GM19043 (cell line): ENCODE results near the gene CCNI2.

Experiments used
- ATAC-seq: cut with Tn5 transposase; IDR thresholded peaks from one replicate; pipeline ENCODE4 v1.9.1; 2021; ENCODE audit warnings: low read depth; ENCODE audit not compliant: unreplicated experiment

CCNI2 gene

DNA sequence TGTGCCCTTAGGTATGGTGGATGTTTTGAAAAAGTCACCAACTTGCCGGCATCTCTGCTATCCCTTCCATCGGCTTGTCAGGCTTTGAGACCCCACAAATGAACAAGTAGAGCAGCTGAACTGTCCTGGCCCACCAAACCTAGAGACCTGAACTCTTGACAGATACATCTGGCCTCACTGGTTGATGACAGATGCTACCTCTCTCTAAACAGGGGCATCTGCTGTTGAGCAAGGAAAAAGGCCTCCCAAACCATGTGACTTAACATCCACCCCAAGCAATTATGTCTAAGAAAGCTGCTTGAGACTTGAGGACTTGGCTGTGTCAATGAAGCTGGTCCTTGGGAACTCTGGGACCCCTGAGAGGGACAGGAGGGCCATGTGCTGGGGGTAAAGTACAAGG is 2.3 kb downstream of the CCNI2 start:
- no peak for ATAC-seq

DNA sequence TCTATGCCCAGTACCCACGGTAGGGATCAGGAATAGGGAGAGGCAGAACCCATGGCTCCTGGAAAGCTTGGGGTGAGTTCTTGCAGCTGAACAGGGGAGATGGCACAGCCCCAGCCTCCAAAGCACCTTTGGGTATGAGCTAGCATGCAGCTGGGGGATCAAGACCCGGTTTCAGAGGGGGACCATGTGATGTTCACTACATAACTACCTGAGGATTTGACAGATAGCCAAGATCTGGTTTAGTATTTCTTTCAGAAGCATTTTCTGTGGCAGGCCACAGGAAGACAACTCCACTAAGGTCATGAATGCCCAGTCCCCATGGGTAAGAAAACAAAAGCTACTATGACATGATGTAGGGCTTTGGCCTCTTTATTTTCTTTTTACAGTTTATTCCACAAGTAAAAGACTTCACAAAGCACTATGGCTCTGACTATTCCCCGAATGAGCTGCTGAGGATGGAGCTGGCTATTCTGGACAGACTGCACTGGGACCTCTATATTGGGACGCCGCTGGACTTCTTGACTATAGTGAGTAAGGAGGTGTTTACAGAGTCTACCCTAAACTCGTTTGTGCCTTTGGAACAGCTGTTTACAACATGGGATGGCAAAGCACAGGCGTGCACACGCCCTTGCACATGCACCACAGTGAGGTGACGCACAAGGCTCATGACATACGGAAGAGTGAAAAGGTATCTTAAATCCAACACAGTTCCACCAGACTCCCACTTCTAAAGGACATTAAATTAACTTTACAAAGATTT is 3.4 kb downstream of the CCNI2 start:
- ATAC-seq = no peak

DNA sequence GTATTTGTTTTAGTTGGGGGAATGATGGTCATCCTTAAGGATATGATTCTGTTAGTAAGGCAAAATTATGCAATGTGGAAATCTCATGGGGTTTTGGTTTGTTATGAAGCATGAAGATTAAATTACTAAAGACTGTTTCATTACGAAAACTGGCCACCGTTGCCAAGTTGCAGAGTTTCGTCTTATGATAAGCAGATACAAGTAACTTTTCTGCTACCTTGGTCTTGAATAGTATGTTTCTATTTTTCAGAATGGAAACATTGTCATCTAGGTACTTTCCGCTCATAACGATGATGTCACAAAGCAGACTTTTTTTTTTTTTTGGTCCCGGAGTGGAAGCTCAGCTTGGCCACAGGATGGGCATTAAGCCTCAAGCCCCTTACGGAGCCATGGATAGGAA is 4.2 kb downstream of the CCNI2 start:
- no peak for ATAC-seq

DNA sequence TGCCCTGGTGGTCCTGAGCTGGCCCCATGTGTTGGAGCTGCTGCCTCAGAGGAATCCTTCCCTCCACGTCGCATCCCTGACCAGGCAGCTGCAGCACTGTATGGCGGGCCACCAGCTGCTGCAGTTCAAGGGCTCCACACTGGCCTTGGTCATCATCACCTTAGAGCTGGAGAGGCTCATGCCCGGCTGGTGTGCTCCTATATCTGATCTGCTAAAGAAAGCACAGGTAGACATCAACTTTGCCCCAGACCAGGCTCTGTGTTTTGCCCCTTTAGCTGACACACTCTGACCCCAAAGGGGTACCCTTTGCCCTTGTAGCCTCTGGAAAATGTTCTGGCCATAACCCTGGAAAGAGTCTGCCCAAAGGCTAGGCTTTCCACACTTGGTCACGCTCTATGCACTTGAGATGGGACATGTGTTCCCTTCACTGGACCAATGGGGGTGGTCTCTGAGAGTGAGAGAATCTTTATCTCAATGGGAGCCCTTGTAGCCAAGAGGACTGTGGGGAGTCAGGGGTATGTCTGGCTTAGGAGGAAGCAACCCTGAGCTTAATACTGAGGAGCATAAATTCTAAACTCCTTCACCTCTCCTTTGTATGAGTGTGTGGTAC is 4.8 kb downstream of the CCNI2 start:
- no peak for ATAC-seq

DNA sequence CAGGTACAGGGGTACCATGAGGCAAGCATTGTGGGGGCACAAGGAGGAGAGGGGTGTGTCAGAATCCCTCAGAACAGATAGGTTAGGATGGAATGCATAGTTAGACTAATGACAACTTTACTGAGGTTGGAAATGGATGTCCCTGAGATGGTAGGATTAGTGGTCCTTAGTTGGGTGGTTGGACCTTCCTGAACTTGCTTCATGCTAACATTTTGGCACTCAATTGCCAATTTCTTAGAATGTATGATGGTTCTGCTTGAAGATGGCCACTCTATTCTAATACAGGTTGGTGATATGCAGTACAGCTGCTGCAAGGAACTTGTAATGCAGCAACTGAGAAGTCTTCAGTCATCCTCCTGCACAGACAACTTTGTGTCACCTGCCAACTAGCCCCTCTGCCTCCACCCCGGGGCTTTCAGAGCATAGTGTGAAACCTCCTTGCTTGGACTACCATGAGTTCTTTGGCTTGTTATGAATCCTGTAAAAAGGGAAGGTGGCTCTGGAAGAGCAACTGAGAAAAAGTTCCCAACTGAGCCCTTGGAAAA is 5.4 kb downstream of the CCNI2 start:
- no peak for ATAC-seq

DNA sequence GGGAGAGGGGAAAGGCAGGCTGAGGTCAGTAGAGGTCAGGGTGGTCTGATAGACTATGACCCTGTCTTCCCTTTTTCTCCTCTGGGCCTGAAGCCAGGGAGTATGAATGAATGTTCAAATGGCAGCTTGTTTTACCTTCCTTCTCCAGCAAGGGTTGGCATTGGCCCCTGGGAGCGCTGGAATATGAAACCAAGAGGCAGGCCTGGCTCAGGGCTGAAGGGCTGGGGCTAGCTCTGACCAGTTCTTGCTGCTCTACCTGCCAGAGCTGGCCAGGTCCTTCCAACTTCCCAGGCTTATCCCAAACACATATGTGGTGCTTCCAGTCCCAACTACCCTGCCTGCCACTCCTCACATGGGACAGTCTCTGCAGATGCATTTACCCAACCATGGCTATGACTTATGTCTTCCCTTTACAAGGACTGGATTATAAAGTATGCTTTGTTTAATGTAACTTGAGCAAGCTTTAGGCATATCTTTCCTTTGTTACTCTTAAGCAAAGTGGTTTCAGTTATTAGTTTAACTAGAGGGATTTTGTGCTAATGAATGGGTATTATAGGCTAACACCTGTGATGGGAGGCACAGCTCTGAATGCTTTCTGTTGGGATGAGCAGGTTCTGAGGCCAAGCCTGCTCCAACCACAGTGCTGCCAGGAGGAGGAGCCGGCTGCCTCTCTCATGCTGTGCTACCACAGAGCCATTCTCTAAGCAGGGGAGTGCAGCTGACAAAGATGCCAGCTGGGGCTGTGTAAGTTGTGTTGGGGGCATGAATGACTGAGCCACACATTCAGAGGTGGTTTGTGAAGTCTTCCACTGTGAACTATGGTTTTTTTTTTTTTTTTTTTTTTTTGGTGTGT is 6.1 kb downstream of the CCNI2 start:
- ATAC-seq = no peak

DNA sequence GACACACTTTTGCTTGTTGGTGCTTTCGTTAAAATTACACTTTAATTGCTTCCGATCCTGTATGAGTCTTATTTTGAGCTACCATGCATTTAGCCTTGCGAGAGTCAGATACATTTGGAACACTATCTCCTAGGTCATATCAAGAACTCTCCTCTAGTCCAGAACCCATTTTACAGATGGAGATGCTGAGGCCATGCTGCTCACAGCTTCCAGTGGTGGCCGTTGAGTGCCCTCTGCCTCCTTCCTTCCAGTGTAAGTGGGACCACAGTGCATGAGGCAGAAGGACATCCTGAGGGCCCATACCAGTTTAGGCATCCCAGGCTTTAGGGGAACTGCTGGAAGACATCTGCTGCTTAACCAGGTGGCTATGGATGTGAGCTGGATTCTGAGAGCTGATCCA is 6.9 kb downstream of the CCNI2 start:
- ATAC-seq = no peak

DNA sequence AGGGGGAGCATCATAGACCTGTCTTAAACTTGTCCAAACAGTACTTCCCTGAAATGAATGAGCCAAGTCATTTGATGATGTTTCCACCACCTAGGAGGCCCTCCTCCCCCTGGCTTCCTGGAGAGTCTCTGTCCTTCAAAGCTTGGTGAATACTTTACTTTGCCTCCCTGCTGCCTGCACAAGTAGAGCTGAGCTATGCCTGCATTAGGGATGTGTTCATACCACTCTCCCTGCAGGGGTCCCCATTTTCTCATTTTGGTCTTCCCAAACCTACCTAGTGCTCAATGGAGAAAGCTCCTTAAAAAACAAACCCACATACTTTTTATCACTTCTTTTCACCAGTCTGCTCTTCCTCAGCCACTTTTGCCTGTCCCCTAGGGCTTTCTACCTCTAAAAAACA is 7.7 kb downstream of the CCNI2 start:
- ATAC-seq = no peak

DNA sequence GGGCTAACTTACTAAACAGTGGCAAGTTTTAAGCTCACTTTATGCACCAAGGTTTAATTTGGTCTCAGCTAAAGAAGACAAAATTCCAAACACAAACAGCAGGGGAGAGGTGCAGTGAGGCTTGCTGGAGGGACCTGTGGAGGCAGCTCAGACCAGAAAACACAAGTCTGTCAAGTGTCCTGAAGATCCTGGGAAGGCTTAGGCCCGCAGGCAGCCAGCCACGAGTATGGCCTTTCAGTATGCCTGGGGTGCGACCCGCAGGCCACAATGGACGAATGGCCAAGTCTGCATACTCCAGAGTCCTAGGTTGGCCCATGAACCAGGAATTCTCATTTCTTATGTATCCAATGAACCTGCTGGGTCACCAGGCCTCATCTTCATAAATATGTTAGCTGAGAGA is 9.3 kb downstream of the CCNI2 start:
- no peak for ATAC-seq

DNA sequence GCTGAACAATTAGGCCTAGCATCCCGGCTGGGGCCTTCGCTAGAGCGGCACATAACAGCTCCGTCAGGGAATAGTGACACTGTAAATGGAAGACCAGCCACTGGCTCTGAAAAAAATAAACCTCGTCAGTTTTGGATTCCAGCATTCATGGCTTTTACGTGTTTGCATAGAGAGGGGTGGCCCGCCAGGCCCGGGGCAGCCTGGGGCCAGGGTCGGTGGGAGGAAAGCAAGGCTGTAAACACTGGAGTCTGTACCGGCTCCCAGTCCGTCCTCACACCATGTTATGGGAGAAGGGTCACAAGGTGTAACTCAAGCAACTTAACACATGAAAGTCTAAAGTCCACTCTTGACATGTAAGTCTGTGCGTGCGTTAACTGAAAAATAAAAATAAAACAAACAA is 11.2 kb downstream of the CCNI2 start:
- ATAC-seq = no peak

DNA sequence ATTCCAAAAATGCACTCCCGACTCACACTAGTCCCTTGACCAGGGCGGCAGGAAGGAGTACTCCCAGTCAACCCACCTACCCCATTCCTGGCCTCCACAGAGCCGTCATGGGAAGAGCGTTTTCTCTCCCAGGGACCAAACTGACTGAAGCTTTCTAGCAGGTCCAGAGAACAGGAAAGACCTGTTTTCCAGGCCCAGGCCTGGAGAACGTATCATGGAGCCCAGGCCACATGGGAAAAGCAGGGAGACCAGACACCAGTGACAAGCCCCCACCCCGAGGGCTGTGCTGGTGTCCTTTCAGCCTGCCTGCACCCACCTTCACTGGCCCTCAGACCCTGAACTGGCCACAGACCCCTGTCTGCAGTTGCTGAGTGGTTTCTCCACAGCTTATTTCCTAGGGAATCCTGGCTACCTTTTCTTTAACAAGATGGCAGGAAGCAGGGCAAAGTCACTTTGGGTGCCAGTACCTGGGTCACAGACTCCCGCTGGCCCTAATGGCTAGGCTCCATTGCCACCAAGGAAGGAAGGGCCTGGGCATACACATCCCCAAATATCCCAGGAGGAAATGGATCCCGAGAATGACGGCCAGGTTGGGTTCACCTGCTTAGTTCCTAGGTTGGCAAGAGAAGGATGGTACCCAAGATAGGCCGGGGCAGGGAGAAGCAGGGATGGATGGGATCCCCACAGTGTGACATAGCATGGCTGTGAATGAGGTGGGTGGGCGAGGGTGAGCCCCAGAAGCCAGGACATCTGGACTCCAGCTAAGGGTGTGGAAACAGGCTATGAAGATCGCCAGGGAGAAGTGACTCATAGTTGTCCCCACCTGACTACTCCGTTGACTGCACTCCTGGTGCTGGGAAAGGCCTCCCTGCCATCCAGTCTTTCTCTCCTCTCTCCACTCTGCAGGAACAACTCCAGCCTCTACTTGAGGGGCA is 12.2 kb downstream of the CCNI2 start:
- no peak for ATAC-seq

DNA sequence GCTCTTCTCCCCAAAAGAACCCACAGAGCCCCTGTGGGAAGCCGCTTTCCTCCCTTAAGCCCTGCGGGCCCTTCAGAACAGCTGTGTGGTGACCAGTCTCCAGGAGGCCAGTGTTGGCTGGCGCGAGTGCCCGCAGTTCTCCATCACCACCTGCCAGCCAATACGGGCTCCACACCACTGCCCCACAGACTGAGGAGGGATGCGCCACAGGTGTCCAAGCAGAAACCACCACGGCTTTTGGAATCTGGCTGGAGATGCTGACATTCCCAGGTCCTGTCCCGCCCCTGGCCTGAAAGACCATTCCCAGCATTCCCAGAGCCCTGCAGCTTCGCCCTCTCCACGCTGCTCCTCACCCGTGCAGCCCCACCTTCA is 12.8 kb downstream of the CCNI2 start:
- no peak for ATAC-seq

DNA sequence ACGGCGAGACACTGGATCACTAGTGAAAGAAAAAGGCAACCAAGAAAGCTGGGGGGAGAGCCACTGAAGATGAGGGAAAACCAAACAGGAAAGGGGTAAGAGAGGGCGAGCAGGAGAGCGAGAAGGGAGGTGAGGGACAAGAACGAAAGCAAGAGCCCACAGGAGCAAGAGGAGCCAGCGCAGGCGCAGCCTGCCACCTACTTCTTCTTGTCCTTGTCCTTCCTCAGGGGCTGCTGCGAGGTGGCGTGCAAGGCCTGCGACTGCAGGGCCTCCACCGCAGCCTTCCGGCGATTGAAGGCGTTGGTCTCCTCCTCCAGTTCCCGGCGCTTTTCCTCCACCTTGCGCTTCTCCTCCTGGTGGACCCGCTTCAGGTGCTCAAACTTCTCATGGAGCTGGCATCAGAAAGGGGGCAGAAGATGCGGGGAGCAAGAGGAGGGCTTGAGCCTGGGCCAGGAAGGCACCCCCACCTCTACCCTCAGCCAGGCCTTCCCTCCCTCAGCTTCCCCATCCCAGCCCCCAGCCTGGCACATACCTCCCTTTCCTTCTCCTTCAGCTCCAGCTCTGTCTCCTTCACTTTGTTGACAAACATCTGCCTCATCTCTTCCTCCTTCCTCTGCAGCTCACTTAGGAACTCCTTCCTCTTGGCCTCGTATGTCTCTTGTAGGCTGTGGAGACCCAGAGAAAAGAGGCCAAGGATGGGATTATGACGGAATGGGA is 13.5 kb downstream of the CCNI2 start:
- no peak for ATAC-seq

DNA sequence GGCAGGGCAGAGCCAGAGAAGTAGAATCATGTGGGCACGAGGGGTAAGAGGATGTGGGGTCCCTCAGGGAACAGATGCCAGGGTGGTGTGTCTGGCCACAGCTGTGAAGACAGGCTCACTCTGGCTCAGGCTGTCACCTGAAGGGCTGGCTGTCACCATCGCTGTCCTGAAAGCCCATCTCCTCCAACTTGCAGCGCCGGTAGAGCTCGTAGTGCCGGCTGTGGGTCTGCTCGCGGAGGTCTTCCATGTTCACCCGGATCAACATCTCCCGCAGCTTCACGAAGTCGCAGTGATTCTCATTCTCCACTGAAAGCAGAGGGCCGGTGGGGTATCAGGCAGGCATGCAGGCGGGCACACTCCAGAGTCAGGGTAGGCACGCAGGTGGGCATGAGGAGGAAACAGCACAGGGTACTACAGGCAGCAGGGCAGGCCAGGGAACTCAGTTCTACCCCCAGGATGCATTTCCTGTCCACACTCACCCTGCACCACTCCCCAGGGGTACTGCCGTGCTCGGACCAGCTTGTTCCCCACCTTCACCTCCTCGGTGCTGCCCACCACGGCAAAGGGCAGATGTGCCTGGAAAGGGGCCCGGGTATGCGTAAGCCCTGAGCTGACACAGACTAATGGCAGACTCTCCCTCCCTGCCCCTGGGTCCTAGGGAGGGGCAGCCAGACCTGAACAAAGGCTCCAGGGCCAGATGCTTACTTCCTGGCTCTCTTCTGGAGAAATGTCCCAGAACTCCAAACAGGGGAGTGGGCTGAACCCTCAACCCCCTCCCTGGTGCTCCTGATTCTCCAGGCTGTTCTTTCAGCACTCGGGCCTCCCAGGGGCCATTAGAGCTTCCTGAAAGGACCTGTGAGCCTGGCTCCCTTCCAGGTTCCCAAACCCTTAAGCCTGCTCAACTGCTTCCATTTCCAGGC is 14.4 kb downstream of the CCNI2 start:
- ATAC-seq = no peak

DNA sequence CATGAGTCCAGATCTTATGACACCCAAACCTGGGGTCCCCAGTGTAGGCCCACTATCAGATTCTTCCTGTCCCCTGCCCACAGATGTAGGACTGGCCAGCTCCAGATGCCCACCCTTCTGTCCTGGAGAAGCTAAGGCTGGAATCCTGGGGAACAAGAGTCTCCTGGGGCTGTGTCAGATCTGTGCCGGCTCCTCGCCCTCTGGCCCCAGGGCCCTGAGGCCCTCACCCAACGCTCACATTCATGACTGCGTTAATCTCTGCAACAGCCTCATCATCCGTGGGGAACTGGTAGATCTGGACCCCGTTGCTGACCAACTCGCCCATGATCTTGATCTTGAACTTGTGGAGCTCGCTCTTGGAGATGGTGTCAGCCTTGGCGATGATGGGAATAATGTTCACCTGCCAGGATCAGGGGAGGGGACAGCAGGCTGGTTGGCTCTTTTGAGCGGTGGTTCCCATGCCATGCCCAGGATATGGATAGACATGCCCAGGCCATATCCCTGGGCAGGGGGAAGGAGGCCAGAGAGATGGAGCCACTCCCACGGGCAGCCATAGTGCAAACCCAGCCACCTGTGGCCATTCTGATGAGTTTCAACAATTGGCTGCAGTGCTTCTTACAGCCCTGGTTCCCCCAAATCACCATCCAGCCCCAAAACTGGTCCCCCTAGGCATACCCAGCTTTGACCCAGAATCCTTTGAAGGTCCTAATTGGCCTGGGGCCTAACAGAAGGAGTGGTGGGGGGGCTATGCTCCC is 15.2 kb downstream of the CCNI2 start:
- no peak for ATAC-seq

DNA sequence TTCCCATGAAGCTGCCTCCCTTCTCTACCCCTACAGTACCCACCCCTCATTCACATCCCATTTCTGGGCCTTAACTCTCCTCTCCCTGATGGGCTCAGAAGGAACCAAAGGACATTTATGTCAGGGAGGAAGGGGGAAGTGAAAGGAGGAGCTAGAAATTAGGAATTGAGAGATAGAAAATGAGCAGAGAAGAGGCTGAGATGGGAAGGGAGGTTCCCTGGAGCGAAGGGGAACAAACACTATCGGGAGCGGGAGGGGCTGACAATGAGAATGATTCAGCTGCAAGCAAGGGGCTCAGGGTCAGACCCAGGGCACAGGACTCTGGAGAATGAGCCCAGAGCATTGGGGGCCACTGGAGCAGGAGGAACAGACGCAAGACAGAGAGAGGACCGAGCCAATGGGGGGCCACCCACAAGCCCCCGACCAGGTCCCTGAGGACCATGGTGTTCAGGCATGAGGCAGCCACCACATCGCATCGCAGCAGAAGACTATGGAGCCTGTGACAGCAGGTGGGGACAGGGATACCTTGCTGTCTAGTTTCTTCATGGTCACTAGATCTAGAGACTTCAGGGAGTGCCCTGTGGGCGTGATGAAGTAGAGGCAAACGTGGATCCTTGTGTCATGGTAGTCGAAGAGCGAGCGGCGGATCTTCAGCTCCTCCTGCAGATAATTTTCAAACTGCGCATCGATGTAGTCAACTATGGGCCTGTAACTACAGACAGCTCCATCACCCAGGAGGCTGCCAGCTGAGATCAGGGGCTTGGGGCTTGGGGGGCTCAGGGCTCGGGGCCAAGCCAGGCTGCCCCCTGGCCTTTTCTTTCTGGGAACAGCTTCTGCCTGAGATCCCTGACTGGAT is 16.2 kb downstream of the CCNI2 start:
- ATAC-seq = no peak

DNA sequence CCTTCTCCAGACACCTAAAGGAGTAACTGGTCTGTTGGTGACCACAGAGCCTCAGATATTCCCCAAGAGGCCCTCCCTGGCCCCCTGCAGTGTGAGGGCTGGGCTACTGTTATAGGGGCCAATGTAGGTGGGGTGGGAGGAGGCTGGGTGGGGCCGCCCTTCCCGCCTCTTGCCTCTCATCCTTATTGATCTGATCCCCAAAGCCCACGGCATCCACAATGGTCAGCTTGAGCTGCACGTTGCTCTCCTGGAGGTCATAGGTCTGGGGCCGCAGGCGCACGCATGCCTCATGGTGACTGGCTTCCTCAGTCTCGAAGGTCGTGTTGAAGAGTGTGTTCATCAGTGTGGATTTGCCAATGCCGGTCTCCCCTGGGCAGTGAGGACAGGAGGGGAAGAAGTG is 16.8 kb downstream of the CCNI2 start:
- ATAC-seq = no peak
